ENCODE data around the gene OSBPL10.
A peak's percentile ranks its signal among the peaks of the same experiment; 100 is the strongest.

Gene OSBPL10

DNA sequence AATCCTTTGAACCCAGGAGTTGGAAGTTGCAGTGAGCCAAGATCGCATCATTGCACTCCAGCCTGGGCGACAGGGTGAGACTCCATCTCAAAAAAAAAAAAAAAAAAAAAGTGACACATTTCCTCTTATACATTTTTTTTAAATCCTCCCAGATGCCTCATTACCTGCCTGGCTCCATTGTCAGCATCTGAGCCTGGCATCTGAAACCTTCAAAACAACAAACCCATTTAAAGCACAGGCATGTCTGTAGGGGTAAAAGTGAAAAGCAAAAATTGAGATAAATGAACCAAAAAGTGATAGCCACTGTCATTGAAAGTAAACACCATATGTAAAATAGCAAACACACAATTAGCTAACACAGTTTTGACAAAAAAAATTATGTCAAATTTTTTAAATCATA, 38.6 kb downstream of the OSBPL10 start:
- no peak for TF ChIP-seq CTCF (IDR thresholded peaks at IDR 0.05; ENCODE audit: control insufficient read depth, extremely low read depth, insufficient read depth)
- no peak for DNase-seq (ENCODE audit: low read depth)
- H3K4me3 ChIP-seq (ENCODE audit: low read depth, low read length), result no peak overlapping the region

DNA sequence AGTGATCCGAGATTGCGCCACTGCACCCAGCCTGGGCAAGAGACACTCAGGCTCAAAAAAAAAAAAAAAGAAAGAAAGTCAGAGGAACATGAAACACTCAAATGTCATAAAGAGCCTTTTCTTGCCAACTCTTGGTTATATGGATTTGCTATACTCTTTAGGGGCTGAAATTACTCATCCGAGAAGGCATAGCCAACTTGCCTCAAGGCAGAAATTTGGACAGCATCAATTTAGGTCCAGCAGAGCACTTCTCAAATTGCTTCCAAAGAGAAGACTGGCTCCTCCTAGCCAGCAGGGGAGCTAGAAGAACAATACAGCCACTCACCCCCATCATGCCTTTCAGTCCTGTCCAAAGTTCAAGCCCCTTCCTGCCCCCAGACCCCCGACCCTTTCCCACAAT, 43.8 kb downstream of the OSBPL10 start:
- no peak for TF ChIP-seq CTCF (IDR thresholded peaks at IDR 0.05; ENCODE audit: control insufficient read depth, extremely low read depth, insufficient read depth)
- no peak overlapping the region for H3K4me3 ChIP-seq (ENCODE audit: low read depth, low read length)
- DNase-seq (ENCODE audit: low read depth), result no peak

- DNase-seq (ENCODE audit: low read depth), result no peak
- TF ChIP-seq CTCF (IDR thresholded peaks at IDR 0.05; ENCODE audit: control insufficient read depth, extremely low read depth, insufficient read depth), result no peak
Measured at GRCh38 chr3:31936420-31937060, 44.5 kb downstream of the OSBPL10 start.

DNA sequence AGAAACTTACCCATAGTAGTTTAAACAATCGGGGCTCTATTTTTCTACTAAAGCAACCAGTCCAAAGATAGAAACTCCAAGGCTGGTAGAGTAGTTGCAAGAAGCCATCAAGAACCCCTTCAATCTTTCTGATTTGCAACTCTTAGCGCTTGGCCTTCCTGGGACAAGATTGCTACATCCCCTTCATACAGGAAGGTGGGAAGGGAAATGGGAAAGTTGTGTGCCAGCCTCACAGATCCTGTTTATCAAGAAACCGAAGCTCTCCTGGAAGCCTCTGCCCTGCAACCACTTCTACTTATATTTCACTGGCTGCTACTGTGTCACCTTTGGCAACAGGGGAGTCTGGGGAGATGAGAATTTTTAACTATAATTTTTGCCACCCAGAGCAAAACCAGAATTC, 46.2 kb downstream of the OSBPL10 start:
- no peak overlapping the region for H3K4me3 ChIP-seq (ENCODE audit: low read depth, low read length)
- DNase-seq (ENCODE audit: low read depth), result peak; percentile 52
- TF ChIP-seq CTCF (IDR thresholded peaks at IDR 0.05; ENCODE audit: control insufficient read depth, extremely low read depth, insufficient read depth), result no peak

More at GRCh38 chr3:31936420-31937060, 44.5 kb downstream of the OSBPL10 start:
- H3K4me3 ChIP-seq (ENCODE audit: low read depth, low read length), result no peak overlapping the region

GRCh38 chr3:31934018-31934417, 47.0 kb downstream of the OSBPL10 start:
- H3K4me3 ChIP-seq (ENCODE audit: low read depth, low read length), result no peak overlapping the region
- no peak for DNase-seq (ENCODE audit: low read depth)
- TF ChIP-seq CTCF (IDR thresholded peaks at IDR 0.05; ENCODE audit: control insufficient read depth, extremely low read depth, insufficient read depth), result no peak

DNA sequence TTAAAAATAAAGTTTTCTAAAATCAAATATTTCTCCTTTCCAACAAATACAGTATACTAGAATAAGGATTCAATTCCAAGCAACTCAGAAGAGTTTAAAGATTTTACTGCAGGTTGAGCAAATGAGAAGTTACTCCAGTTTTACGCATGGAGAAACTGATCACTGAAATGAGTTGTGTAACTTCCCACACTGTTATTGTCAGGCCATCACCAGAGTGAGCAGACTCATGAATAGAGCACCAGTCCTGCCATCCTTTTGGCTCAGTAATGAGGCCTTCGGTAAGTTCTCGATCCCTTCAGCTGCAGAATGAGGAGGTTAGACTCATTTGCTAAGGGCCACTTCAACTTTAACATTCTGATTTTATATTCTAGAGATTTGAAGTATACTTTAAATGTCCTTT, 48.1 kb downstream of the OSBPL10 start:
- no peak overlapping the region for H3K4me3 ChIP-seq (ENCODE audit: low read depth, low read length)
- no peak for TF ChIP-seq CTCF (IDR thresholded peaks at IDR 0.05; ENCODE audit: control insufficient read depth, extremely low read depth, insufficient read depth)
- no peak for DNase-seq (ENCODE audit: low read depth)
